DOHH2 (cell line): ENCODE results near the gene GLRX5.

Experiments
- H3F3A ChIP-seq: fragments of 200-600 bp; sonication (generic), shearing (Covaris generic); 2 replicates; pipeline ENCODE4 v1.6.0; 2016; ENCODE audit warnings: antibody characterized with exemption, mild to moderate bottlenecking; ENCODE audit not compliant: control insufficient read depth, insufficient read depth
- H3K27ac ChIP-seq: fragments of 200-600 bp; sonication (generic); 2 replicates; pipeline ENCODE4 v1.5.1; 2014; ENCODE audit warnings: low read depth, mild to moderate bottlenecking, low read length, moderate library complexity
- H3K27me3 ChIP-seq: fragments of 200-600 bp; sonication (generic); 2 replicates; pipeline ENCODE4 v1.6.1; 2014; ENCODE audit warnings: mild to moderate bottlenecking, low read length, mixed read lengths; ENCODE audit not compliant: control insufficient read depth
- H3K36me3 ChIP-seq: fragments of 200-600 bp; sonication (generic); 2 replicates; pipeline ENCODE4 v1.6.1; 2014; ENCODE audit warnings: mild to moderate bottlenecking, low read length, moderate library complexity, mixed read lengths; ENCODE audit not compliant: control insufficient read depth
- H3K4me1 ChIP-seq: fragments of 200-600 bp; sonication (generic); 2 replicates; pipeline ENCODE4 v1.6.1; 2014; ENCODE audit warnings: mild to moderate bottlenecking, low read length, mixed read lengths; ENCODE audit not compliant: control insufficient read depth
- H3K4me2 ChIP-seq: fragments of 200-600 bp; sonication (generic); 2 replicates; pipeline ENCODE4 v1.6.0; 2014; ENCODE audit warnings: mild to moderate bottlenecking, low read length, moderate library complexity
- H3K4me3 ChIP-seq: fragments of 200-600 bp; sonication (generic); 2 replicates; pipeline ENCODE4 v1.5.1; 2014; ENCODE audit warnings: mild to moderate bottlenecking, low read length, mixed read lengths
- H3K79me2 ChIP-seq: fragments of 200-600 bp; sonication (generic); 2 replicates; pipeline ENCODE4 v1.6.1; 2014; ENCODE audit warnings: mild to moderate bottlenecking, low read length, mixed read lengths; ENCODE audit not compliant: control insufficient read depth
- H3K9me2 ChIP-seq: fragments of 200-600 bp; sonication (generic); replicated peaks from 2 replicates; pipeline ENCODE4 v1.6.1; 2014; ENCODE audit warnings: mild to moderate bottlenecking, low read length, mixed read lengths; ENCODE audit not compliant: control insufficient read depth
- H3K9me3 ChIP-seq: fragments of 200-600 bp; sonication (generic); 2 replicates; pipeline ENCODE4 v1.6.1; 2014; ENCODE audit warnings: antibody characterized with exemption, low read length, mixed read lengths; ENCODE audit not compliant: control insufficient read depth, insufficient read depth
- H4K20me1 ChIP-seq: fragments of 200-600 bp; sonication (generic); 2 replicates; pipeline ENCODE4 v1.6.0; 2014; ENCODE audit warnings: low read depth, mild to moderate bottlenecking, antibody characterized with exemption, low read length, moderate library complexity; ENCODE audit not compliant: control insufficient read depth, insufficient read depth
- CTCF ChIP-seq: fragments of 200-600 bp; sonication (generic); IDR thresholded peaks from one replicate; pipeline ENCODE4 v1.5.1; 2014; ENCODE audit warnings: antibody characterized with exemption, mild to moderate bottlenecking, low read depth, low read length; ENCODE audit not compliant: poor library complexity, severe bottlenecking
- EZH2phosphoT487 ChIP-seq: fragments of 200-600 bp; sonication (generic); IDR thresholded peaks from 2 replicates; pipeline ENCODE4 v1.6.1; 2017; ENCODE audit warnings: borderline replicate concordance, mild to moderate bottlenecking, antibody characterized with exemption, low read length, moderate library complexity, mixed read lengths

The GLRX5 gene

DNA sequence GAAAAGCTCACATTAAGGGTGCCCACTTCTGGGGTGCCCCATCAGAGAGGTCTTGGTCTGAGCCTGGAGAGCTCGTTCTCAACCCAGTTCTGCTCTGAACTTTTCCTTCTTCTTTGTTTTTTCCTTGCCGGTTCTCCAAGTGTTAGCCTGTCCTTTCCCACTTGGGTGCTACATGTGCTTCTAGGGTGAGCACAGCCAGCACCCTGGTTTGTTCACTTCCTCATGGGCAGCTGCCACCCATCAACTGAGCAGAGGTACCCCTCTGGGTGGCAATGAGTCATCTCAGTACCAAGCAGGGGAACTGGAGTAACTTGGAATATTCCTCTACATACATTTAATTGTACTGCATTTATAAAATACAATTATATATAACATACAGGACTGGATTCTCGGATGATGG is 14.5 kb upstream of the GLRX5 start:
- Histone ChIP-seq H3K36me3 (no peaks in the 10 kb centered on the region), H3K9me2 (no peaks in the 10 kb centered on the region), H4K20me1 (no peaks in the 10 kb centered on the region), H3K4me3 (no peak overlapping the region), H3K9me3 (no peaks in the 10 kb centered on the region), H3F3A (no peaks in the 10 kb centered on the region), H3K27ac (no peak overlapping the region), H3K27me3 (peaks cover 35% of the 10 kb centered on the region), H3K4me1 (peaks cover 50% of the 10 kb centered on the region), H3K79me2 (no peaks in the 10 kb centered on the region), H3K4me2 (no peak overlapping the region)
- TF ChIP-seq EZH2phosphoT487 = no peak
- no peak for TF ChIP-seq CTCF

- no peak overlapping the region for H3K4me2 ChIP-seq
- H3K36me3 ChIP-seq = no peaks in the 10 kb centered on the region
- H3K27me3 ChIP-seq = peaks cover 29% of the 10 kb centered on the region
- H3K4me1 ChIP-seq = peaks cover 44% of the 10 kb centered on the region
- no peaks in the 10 kb centered on the region for H4K20me1 ChIP-seq
- no peaks in the 10 kb centered on the region for H3K9me3 ChIP-seq
- TF ChIP-seq CTCF (no peak), EZH2phosphoT487 (no peak)
- H3K9me2 ChIP-seq = no peaks in the 10 kb centered on the region
- no peaks in the 10 kb centered on the region for H3K79me2 ChIP-seq
- H3K4me3 ChIP-seq = no peak overlapping the region
- no peaks in the 10 kb centered on the region for H3F3A ChIP-seq
- no peak overlapping the region for H3K27ac ChIP-seq
These were observed 13.8 kb upstream of the GLRX5 start for GRCh38 chr14:95521001-95521400.

GRCh38 chr14:95522116-95522515 is 12.7 kb upstream of the GLRX5 start:
- H3K27ac ChIP-seq = no peak overlapping the region
- no peaks in the 10 kb centered on the region for H4K20me1 ChIP-seq
- no peak overlapping the region for H3K4me2 ChIP-seq
- no peaks in the 10 kb centered on the region for H3F3A ChIP-seq
- TF ChIP-seq CTCF (no peak), EZH2phosphoT487 (no peak)
- H3K36me3 ChIP-seq = no peaks in the 10 kb centered on the region
- H3K4me1 ChIP-seq = peaks cover 38% of the 10 kb centered on the region
- no peaks in the 10 kb centered on the region for H3K79me2 ChIP-seq
- H3K9me2 ChIP-seq = no peaks in the 10 kb centered on the region
- no peaks in the 10 kb centered on the region for H3K9me3 ChIP-seq
- no peak overlapping the region for H3K4me3 ChIP-seq
- H3K27me3 ChIP-seq = peaks cover 23% of the 10 kb centered on the region

- TF ChIP-seq CTCF (no peak), EZH2phosphoT487 (no peak)
- no peaks in the 10 kb centered on the region for H4K20me1 ChIP-seq
- peaks cover 33% of the 10 kb centered on the region for H3K4me1 ChIP-seq
- no peak overlapping the region for H3K4me3 ChIP-seq
- H3K4me2 ChIP-seq = no peak overlapping the region
- no peaks in the 10 kb centered on the region for H3K9me3 ChIP-seq
- H3K36me3 ChIP-seq = no peaks in the 10 kb centered on the region
- H3K79me2 ChIP-seq = no peaks in the 10 kb centered on the region
- no peaks in the 10 kb centered on the region for H3F3A ChIP-seq
- H3K27me3 ChIP-seq = peaks cover 19% of the 10 kb centered on the region
- no peaks in the 10 kb centered on the region for H3K9me2 ChIP-seq
- H3K27ac ChIP-seq = no peak overlapping the region
These were observed 12.3 kb upstream of the GLRX5 start for GRCh38 chr14:95522556-95522955.
